Measurements from ENCODE around the gene ENTPD6.
A peak's percentile ranks its signal among the peaks of the same experiment; 100 is the strongest.
"Not testable (repeated sequence)": the region's sequence is repeated elsewhere in the genome, so short reads cannot be mapped to it uniquely, and the experiment has no call there.

ENTPD6 gene

DNA sequence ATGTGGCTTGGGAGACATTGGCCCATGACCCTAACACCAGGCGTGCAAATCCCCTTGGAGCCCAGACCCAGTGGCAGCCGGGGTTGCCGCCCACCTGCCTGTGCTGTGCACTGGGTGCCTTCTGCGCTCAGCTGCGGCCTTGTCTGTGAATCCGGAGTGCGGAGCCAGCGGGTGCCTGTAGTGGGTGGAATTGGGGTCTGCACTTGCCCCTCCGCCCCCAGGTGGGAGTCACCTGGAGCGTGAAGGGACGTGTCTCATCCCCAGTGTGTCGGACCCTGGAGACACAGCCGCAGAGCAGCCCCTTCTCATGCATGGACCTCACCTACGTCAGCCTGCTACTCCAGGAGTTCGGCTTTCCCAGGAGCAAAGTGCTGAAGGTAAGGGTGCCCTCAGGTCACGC lies 29.4 kb downstream of the ENTPD6 start:
- no peak for ATAC-seq

DNA sequence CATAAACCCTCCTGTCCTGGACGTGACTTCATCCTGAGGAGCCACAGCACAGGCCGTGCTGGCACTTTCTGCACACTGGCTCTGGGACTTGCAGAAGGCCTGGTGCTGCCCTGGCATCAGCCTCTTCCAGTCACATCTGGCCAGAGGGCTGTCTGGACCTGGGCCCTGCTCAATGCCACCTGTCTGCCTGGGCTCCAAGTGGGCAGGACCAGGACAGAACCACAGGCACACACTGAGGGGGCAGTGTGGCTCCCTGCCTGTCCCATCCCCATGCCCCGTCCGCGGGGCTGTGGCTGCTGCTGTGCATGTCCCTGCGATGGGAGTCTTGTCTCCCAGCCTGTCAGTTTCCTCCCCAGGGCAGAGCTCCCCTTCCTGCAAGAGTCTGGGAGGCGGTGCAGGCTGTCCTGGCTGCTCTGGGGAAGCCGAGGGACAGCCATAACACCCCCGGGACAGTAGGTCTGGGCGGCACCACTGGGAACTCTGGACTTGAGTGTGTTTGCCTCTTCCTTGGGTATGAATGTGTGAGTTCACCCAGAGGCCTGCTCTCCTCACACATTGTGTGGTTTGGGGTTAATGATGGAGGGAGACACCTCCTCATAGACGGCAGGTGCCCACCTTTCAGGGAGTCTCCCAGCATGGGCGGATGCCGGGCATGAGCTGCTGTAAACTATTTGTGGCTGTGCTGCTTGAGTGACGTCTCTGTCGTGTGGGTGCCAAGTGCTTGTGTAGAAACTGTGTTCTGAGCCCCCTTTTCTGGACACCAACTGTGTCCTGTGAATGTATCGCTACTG lies 30.3 kb downstream of the ENTPD6 start:
- no peak for ATAC-seq

DNA sequence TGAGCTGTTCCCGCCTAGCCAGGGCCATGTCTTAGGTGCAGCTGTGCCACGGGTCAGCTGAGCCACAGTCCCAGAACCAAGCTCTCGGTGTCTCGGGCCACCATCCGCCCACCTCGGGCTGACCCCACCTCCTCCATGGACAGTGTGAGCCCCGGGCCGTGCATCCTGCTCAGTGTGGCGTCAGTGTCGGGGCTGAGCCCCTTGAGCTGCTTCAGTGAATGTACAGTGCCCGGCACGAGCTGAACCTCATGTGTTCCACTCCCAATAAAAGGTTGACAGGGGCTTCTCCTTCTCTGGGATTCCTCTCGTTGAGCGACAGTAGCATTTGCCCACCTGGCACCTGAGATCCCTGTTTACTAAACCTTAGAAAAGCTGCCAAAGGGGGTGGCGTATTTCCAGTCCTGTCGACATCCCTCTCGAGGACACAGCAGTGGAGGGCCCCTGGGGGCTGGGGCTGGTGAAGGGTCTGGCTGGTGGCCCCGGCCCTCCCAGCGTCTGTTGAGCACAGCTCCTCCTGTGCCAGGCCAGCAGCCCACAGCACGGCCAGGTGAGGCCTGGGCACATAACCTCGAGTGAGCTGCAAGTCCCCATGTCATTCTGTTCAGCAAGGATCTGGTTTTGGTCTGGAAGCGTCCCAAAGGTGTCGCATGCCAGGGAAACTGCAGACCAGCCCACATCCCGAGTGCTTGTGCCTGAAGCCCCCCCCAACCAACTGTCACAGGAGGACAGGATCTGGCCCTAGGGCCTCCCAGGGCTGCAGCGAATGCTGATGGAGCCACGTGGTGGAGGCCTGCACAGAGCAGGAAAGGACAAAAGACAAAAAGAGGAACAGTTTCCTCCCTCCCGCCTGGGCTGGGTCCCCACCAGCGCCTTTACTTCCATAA lies 31.2 kb downstream of the ENTPD6 start:
- no peak for ATAC-seq

DNA sequence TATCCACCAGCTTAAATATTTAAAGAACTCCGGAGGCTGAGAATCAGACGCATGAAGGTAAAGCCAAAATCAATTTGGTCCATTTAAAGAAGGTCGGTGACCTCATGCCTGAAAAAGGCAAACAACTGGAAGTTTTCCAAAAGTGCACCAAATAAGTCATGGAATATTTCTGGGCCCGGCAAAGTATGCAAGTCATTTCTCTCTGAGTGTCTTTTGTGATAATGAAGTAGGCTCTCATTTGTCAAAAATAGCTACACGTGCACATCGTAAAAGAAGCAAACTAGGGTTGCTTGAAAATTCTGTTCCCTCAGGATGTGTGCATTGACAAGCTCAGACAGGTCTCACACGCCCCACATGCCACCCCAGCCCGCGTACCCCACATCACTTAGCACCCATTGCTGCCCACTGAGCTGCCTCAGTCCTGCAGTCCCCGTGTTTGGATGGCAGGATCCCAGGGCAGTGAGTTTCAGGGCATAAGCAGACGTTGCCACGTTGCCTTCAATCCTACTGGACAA lies 31.9 kb downstream of the ENTPD6 start:
- no peak for ATAC-seq

DNA sequence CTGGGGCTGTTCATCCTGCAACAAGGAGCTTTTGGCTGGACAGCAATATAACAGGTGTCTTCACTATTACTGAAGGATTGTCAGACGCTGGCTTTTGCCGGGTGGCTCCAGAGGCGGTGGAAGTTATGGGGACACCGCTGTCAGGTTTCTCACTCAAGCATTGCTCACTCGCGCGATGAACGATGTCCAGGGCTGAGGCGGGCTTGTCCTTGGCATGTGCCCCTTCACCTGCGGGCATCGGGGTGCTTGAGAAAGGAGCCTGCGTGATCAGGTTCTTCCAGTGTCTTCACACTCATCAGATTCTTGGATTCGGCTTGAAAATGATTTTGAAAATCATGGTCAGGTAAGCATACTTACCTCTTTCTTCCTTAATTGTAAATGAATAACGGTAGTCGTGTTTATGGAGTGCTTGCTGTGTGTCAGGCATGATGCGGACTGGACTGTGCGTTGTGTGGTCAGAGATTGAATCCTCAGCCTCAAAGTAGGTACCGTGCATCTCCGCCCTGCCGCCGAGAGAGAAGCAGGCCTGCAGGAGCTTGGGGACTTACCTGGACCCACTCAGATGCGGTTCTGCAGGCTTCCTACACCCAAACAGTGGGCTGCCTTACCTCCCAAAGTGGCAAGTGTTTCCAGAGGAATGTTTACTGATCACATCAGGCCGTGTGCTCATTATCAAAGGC lies 34.1 kb downstream of the ENTPD6 start:
- no peak for ATAC-seq

DNA sequence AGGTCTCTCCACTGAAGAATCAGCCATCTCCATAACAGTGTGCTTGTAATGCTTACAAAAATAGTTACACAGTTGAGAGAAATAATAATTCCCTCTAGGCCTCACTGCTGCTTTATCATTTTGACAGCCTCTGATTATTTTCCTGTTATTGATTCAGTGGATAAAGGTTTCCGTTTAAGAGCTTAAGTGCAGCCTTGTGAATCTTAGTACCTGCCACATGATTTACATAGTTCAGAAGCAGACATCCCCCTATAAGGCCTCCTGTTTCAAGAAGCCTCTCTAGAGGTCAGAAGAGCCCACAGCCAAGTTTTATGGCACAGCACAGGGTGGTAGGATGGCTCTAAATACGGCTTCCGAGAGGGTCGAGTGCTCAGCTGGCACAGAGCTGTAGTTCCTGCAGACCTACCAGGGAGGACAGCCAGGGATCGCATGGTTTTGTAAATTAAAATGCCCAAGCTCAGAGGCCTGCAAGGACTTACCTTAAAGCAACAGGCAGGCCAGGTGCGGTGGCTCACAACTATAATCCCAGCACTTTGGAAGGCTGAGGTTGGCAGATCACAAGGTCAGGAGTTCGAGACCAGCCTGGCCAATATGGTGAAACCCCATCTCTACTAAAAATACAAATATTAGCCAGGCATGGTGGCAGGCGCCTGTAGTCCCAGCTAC lies 34.8 kb downstream of the ENTPD6 start:
- no peak for ATAC-seq

DNA sequence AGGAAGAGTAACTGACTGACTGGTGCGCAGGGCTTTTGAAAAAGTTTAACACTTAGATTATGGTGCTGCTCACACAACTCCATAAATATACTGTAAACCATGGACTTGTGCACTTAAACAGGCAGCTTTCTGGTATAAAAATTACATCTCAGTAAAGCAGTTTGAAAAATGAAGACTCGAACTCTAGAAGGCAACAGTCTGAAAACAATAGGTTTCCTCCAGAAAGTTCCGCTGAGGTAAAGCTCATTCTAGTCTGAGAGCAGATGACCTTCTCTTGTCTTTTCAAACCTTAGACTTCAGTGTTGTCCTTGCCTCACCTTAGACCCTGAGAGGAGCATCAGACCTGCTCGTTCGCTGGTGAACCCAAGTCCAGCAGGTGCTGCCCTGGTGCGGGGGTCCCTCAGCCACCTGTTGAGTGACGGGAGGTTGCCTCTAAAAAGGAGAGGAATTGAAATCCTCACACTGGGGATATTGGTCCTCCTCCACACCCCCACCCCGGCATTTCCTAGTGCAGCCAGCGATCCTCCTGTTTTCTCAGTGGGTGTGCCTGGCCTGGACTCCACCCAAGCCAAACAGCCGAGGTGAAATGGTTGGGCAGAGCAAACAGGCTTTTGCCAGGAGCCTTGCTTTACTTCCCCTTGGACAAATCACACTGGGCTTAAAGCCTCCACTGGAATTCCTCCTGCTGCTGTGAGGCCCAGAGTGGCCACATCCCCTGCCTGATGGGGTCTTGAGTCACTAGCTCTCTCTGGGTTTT lies 37.7 kb downstream of the ENTPD6 start:
- ATAC-seq: no peak

DNA sequence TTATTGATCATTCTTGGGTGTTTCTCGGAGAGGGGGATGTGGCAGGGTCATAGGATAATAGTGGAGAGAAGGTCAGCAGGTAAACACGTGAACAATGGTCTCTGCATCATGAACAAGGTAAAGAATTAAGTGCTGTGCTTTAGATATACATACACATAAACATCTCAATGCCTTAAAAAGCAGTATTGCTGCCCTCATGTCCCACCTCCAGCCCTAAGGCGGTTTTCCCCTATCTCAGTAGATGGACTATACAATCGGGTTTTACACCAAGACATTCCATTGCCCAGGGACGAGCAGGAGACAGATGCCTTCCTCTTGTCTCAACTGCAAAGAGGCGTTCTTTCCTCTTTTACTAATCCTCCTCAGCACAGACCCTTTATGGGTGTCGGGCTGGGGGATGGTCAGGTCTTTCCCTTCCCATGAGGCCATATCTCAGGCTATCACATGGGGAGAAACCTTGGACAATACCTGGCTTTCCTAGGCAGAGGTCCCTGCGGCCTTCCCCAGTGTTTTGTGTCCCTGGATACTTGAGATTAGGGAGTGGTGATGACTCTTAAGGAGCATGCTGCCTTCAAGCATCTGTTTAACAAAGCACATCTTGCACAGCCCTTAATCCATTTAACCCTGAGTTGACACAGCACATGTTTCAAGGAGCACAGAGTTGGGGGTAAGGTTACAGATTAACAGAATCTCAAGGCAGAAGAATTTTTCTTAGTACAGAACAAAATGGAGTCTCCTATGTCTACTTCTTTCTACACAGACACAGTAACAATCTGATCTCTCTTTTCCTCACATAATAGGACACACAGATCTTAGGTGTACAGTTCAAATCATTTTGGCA lies 38.7 kb downstream of the ENTPD6 start:
- not testable (repeated sequence) for ATAC-seq

DNA sequence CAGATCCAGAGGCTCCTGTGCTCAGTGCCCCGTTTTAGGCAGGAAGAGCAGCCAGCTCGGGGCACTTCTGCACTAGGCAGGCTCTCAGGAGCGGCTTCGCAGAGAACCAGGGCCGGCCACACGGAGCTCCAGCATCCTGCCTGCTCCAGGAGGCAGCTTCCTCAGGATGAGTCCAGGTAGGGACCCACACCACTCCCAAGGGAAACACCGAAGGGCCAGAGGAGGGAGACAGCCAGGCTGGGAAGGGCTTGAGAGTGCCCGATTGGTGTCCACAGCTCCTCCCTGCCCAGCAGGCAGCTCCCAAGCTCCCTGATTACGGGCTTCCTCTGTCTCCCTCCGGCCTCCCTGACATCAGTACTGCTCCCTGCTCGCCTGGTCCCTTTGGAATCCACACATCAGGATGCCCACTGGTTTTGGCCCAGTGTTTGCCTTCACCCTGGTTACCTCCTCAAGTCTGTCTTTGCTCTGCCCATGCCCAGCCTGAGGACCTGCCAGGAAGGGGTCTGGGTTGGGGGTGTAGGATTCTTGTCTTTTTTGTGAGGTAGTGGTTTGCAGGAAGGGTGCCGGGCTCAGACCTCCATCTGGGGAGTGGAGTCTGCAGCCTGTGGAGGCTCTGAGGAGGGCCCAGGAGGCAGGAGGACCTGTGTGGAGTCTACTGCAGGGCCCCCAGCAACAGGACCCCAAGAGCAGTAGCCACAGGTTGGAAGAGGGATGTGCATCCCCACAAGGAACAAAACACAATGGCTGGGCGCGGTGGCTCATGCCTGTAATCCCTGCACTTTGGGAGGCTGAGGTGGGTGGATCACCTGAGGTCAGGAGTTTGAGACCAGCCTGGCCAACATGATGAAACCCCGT lies 41.2 kb downstream of the ENTPD6 start:
- no peak for ATAC-seq

DNA sequence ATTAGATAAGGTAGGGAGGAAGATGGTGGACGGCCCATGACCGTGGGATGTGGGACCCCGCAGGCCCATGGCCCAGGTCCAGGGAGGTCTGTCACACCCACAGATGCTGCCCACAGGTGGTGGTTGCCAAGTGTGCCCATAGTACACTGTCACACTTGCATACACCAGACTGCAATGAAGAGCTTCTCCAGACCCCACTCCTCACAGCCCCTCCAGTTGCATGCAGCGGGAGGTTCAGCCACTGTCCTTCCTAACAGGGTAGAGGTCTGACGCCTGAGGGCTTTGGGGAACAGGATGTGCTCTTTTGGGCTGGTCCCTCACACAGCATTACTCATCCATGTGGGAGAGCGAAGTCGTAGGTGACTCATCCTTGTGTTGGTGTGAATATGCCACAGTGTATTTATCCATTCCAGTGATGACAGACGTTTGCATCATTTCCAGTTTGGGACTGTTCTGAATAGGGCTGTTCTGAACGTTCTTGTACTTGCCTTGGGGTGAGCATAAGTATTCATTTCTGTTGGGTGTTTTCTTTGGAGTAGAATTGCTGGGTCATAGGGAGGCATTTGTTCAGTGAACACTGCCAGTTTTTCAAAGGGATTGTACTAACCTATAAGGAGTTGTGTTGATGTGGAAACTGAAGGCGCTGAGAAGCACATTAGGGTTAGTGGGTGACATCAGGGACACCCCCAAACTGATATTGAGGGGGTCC lies 42.3 kb downstream of the ENTPD6 start:
- ATAC-seq: peak; percentile 98 to 99

DNA sequence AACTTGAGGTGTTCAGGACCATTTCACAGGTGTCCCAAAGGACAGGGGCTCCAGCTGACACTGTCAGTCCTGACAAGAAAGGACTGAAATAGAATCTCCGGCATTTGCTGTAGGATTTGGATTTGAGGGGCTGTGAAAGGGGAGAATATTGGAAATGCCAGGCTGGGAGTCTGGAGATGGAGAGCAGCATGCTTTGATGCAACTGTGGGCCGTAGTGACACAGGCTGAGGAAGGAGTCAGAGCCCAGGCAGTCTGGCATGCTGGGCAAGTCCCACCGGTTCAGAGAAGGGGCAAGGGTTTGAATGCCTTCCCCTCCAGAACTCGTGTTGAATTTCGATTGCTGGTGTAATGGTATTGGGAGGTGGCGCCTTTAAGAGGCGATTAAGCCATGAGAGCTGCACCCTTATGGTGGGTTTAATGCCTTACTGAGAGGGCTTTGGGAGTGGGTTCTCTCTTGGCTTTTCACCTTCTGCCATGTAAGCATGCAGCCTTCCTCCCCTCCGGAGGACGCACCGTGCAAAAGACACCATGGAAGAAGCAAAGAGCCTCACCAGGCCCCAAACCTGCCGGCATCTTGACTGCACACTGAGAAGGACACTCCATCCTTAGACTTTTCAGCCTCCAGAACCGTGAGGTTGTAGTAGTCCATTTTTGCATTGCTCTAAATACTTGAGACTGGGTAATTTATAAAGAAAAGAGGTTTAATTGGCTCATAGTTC lies 43.0 kb downstream of the ENTPD6 start:
- no peak for ATAC-seq

DNA sequence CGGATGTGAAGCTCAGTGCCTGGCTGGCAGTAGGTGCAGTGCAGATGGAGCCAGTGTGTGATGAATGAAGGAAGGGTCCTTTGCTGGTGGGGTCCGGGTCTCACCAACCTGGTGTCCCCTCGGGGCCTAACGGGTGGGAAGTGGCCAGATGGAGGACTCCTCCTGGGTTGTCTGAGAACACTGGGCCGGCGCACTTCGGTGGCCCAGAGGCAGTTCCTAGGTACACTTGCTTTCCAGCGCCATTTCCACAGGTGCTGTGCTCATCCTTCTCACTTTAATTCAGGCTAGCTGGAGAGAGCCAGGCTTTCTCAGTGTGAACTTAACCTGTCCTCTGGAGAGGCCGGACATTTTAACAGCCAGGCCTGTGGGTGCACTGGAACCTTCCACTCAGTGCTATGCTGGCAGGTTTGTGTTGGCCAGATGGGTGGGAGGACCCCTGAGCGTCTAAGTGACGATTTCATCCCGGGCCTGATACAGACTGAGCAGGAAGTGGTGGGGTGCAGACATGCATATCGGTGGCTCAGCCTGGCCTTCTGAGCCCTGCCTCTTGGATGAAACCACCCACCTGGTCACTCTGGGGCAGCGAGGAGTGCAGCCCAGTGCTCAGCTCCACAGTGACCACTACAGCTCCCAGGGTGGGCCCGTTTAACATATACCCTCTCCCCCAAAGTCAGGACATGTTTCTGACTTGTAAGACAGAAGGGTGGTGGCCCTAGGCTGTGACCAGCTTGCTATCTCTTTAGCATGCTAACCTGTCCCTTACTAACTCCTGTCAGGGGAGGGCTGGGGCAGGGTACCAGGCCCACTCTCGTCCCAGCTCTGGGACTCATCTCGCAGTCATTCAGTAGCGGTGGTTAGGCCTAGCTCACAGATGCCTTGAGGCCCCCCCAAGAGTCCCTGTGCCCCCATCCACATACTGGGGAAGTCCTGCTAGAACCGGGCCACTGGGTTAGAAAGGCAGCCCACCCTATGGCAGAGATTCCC lies 44.2 kb downstream of the ENTPD6 start:
- ATAC-seq: no peak

DNA sequence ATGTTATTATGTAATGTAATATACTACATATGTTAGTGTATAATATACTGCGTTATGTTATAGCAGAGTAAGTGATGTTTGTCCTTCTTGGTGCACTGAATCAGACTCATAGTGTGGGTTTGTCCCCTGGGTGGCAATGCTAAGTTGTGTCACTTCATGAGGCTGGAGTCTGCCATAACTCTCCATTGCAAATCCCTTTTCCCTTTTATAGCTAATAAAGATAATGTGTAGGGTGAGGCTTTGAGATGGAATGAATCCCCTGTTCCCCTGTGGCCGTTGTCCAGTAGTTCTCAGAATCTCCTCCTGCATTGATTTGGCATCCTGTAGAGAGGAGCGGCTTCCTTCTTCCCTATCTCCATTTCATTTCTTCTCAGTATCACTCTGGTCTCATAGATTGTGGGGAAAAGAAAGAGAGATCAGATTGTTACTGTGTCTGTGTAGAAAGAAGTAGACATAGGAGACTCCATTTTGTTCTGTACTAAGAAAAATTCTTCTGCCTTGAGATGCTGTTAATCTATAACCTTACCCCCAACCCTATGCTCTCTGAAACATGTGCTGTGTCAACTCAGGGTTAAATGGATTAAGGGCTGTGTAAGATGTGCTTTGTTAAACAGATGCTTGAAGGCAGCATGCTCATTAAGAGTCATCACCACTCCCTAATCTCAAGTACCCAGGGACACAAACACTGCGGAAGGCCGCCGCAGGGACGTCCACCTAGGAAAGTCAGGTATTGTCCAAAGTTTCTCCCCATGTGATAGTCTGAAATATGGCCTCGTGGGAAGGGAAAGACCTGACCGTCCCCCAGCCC lies 45.5 kb downstream of the ENTPD6 start:
- not testable (repeated sequence) for ATAC-seq

DNA sequence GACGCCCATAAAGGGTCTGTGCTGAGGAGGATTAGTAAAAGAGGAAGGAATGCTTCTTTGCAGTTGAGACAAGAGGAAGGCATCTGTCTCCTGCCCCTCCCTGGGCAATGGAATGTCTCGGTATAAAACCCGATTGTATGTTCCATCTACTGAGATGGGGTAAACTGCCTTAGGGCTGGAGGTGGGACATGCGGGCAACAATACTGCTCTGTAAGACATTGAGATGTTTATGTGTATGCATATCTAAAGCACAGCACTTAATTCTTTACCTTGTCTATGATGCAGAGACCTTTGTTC lies 46.1 kb downstream of the ENTPD6 start:
- ATAC-seq: not testable (repeated sequence)

DNA sequence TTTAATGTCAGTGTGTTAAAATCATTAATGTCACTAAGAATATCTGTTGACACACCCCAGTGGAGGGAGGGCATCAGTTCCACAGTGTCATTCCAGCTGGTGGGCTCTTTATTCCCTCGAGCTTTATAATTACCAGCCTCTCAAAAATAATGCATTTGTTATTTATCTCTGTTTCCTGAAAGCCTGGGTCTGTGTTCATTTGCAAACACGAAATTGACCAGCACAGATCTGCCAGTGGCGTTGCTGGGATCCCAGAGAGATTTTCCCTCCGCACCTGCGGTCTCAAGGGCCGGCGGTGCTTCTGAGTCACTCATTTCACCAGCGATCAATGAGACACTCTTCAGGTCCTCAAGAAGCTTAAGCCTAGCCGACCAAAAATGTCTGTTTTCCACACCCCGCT lies 46.7 kb downstream of the ENTPD6 start:
- ATAC-seq: no peak

DNA sequence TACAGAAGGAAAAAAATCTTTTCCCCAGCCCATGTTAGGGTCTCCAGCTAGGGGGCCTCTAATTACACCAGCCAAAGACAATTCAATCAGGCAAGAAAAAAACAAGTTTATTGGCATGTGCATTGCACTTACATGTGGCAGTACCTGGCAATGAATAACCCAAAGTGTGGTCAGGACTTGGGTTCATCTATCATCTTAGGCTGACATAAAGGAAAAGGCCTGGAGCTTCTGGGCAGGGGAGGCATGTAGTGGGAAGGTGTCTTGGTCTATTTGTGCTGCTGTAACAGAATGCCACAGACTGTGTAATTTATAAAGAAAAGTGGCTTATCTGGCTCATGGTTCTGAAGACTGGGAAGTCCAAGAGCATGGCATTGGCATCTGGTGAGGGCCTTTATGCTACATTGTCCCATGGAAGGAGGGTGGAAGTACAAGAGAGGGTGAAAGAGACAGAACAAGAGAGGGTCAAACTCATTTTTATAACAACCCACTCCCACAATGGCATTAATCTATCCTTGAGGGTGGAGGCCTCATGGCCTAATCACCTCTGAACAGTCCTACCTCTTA lies 48.0 kb downstream of the ENTPD6 start:
- no peak for ATAC-seq

Measured in activated CD4-positive, CD25-positive, alpha-beta regulatory T cell treated with anti-CD3 and anti-CD28 coated beads, Interleukin-2, amount 50 U/mL, for 24 hours (primary cell).